ENCODE measurements around the gene FOXJ3.

FOXJ3 gene

GRCh38 chr1:42168391-42168670 lies 166.7 kb downstream of the FOXJ3 start:
- TF ChIP-seq, protein P1, sequence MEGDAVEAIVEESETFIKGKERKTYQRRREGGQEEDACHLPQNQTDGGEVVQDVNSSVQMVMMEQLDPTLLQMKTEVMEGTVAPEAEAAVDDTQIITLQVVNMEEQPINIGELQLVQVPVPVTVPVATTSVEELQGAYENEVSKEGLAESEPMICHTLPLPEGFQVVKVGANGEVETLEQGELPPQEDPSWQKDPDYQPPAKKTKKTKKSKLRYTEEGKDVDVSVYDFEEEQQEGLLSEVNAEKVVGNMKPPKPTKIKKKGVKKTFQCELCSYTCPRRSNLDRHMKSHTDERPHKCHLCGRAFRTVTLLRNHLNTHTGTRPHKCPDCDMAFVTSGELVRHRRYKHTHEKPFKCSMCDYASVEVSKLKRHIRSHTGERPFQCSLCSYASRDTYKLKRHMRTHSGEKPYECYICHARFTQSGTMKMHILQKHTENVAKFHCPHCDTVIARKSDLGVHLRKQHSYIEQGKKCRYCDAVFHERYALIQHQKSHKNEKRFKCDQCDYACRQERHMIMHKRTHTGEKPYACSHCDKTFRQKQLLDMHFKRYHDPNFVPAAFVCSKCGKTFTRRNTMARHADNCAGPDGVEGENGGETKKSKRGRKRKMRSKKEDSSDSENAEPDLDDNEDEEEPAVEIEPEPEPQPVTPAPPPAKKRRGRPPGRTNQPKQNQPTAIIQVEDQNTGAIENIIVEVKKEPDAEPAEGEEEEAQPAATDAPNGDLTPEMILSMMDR (IDR thresholded peaks at IDR 0.05; ENCODE audit: low read depth, low read length) = no peak
- no peak for DNase-seq
- Histone ChIP-seq H3K27ac (no peak overlapping the region), H3K4me3 (ENCODE audit: low read depth, low read length) (no peak overlapping the region), H3K36me3 (no peaks in the 10 kb centered on the region), H3K27me3 (ENCODE audit: insufficient read depth, low read depth, severe bottlenecking) (no peaks in the 10 kb centered on the region), H3K9me3 (ENCODE audit: severe bottlenecking) (no peaks in the 10 kb centered on the region)

DNA sequence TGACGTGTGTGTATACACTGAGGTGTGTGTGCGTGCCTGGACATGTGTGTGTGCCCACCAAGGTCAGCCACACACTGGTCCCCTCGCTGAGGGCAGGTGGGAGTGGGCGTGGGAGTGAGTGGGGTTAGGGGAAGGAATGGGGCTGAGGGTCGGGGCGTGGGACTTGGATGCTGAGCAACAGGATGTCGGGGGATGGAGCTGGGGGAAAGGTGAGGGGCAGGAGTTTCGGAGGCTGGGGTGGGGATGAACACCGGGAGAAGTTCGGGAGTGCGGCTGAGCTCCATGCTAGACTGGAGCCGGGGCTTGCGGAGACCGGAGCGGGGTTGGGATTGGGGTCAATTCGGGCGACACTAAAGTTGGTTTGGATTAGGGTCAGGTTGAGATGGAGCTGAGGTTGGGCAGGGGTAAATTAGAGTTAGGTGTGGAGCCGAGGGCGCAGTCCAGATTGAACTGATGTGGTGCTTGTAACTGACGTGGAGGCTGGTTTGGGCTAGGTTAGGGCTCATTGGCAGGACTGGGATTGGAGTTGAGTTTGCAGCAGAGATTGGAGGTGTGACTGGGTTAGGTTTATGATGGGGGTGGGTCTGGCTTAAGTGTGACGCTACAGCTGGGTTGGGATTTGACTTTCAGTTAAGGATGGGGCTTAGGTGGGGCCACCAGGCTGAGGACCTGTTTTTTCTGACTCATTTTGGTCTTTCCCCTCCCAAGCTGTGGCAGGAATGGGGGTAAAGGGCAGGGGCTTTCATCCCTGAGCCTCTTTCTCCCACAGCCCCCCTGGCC lies 167.2 kb downstream of the FOXJ3 start:
- Histone ChIP-seq H3K9me3 (ENCODE audit: severe bottlenecking) (no peaks in the 10 kb centered on the region), H3K27me3 (ENCODE audit: insufficient read depth, low read depth, severe bottlenecking) (no peaks in the 10 kb centered on the region), H3K27ac (no peak overlapping the region), H3K4me3 (ENCODE audit: low read depth, low read length) (no peak overlapping the region), H3K36me3 (no peaks in the 10 kb centered on the region)
- TF ChIP-seq, protein P1 (IDR thresholded peaks at IDR 0.05; ENCODE audit: low read depth, low read length) = no peak
- no peak for DNase-seq

GRCh38 chr1:42165511-42166210 lies 169.4 kb downstream of the FOXJ3 start:
- Histone ChIP-seq H3K9me3 (ENCODE audit: severe bottlenecking) (no peaks in the 10 kb centered on the region), H3K27ac (no peak overlapping the region), H3K36me3 (no peaks in the 10 kb centered on the region), H3K4me3 (ENCODE audit: low read depth, low read length) (no peak overlapping the region), H3K27me3 (ENCODE audit: insufficient read depth, low read depth, severe bottlenecking) (no peaks in the 10 kb centered on the region)
- TF ChIP-seq, protein P1 (IDR thresholded peaks at IDR 0.05; ENCODE audit: low read depth, low read length) = no peak
- no peak for DNase-seq

GRCh38 chr1:42164551-42165420 lies 170.2 kb downstream of the FOXJ3 start, which contains the start of gene GUCA2A:
Gene GUCA2A, minus strand, starts transcription at chr1:42164745. Its CDS starts 33 bp downstream, at chr1:42164712.
- Histone ChIP-seq H3K27ac (no peak within 1 kb of the TSS), H3K27me3 (ENCODE audit: insufficient read depth, low read depth, severe bottlenecking) (no peaks in the 10 kb centered on the region), H3K4me3 (ENCODE audit: low read depth, low read length) (no peak within 1 kb of the TSS), H3K36me3 (no peaks in the 10 kb centered on the region), H3K9me3 (ENCODE audit: severe bottlenecking) (no peaks in the 10 kb centered on the region)
- no peak for DNase-seq
- TF ChIP-seq, protein P1 (IDR thresholded peaks at IDR 0.05; ENCODE audit: low read depth, low read length) = no peak

DNA sequence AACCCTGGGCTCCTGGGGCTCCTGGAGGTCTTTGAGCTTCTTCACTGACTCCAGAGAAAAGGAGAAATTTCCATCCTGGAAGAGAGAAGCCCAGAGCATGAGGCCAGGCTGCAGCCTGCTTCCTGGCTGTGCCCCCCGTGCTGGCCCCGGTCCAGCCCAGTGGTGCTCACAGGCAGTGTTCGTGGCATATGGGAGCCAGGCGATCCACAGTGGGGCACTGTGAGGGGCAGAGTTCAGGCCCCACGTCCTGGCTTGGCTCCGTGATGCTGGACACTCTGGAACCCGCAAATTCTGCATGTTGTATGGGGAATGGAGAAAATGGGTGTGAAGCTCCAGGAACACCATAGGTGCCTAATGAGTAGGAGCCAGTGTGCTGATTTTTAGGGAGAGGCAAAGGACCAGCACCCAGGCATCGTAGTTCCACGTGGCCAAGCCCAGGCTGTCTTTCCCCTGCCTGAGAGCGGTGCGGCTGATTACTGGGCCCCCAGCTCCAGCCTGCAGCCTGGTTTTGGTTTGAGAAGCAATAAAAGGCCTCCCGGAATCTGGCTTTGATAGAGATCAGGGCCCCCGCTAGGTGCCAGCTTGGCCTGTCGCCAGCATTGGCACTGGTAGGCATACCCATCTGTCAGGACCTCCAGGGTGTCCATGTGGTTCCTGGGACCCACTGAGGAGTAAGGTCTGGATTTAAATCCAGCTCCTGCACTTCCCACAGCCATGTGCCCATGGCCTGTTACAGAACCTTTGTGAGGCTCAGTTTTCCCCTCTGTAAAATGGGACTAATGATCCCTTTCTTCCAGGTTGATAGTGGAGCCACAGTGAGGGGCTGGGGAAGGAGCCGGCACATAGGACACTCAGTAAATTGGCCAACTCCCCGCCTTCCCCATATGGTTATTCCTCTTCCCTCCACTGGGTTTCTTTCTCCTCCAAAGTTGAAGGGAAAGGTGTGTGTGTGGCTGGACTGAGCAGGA lies 171.2 kb downstream of the FOXJ3 start:
- Histone ChIP-seq H3K9me3 (ENCODE audit: severe bottlenecking) (no peaks in the 10 kb centered on the region), H3K4me3 (ENCODE audit: low read depth, low read length) (no peak overlapping the region), H3K27me3 (ENCODE audit: insufficient read depth, low read depth, severe bottlenecking) (no peaks in the 10 kb centered on the region), H3K36me3 (no peaks in the 10 kb centered on the region), H3K27ac (no peak overlapping the region)
- DNase-seq = no peak
- TF ChIP-seq, protein P1 (IDR thresholded peaks at IDR 0.05; ENCODE audit: low read depth, low read length) = no peak

Measured in WERI-Rb-1 (cell line).